Large intestine (tissue), 3 donors: Measurements from ENCODE around the gene IFITM5. TPM values are rescaled to one million over a fixed set of nuclear protein-coding genes. Genes with fewer than 3 reads are reported as not detected.
"Not testable (repeated sequence)": the region's sequence is repeated elsewhere in the genome, so short reads cannot be mapped to it uniquely, and the experiment has no call there.

Experiments used
- DNase-seq, 2 donors: peaks; one replicate each; pipeline versions ENCODE4 v3.0.0 to v3.0.0-alpha.2; 2013
- H3K27ac ChIP-seq: one replicate; pipeline ENCODE4 v1.5.1; 2013; ENCODE audit warnings: low read length
- H3K27me3 ChIP-seq: 2 replicates; pipeline ENCODE4 v1.6.1; 2013; ENCODE audit warnings: low read length; ENCODE audit not compliant: control insufficient read depth, insufficient read depth
- H3K36me3 ChIP-seq: 2 replicates; pipeline ENCODE4 v1.6.1; 2013; ENCODE audit warnings: low read length; ENCODE audit not compliant: control insufficient read depth, insufficient read depth
- H3K4me1 ChIP-seq: one replicate; pipeline ENCODE4 v1.6.1; 2013; ENCODE audit warnings: low read length; ENCODE audit not compliant: control insufficient read depth, insufficient read depth
- H3K4me3 ChIP-seq: one replicate; pipeline ENCODE4 v1.5.1; 2013; ENCODE audit warnings: low read length
- H3K9me3 ChIP-seq: one replicate; pipeline ENCODE4 v1.6.1; 2013; ENCODE audit warnings: mild to moderate bottlenecking, low read depth, low read length, moderate library complexity; ENCODE audit not compliant: control insufficient read depth
- WGBS: methylation state at CpG from one replicate; pipeline ENCODE4 v1.1.5; 2013; ENCODE audit warnings: low lambda C conversion rate; ENCODE audit not compliant: insufficient coverage; 5-methylcytosine and 5-hydroxymethylcytosine counted together
- polyA plus RNA-seq: library from polyadenylated mRNA; unstranded; fragments of 120-200 nt; gene quantifications from one replicate; pipeline ENCODE4 v1.2.1, GENCODE V29; 2013

IFITM5 gene
- polyA plus RNA-seq, 1 donor: 0.10 TPM

GRCh38 chr11:270451-271318 lies 28.6 kb downstream of the IFITM5 start:
- H3K36me3 ChIP-seq: no peaks in the 10 kb centered on the region
- DNase-seq: peak in 1 of 2 donors; percentile 65
- no peaks in the 10 kb centered on the region for H3K27me3 ChIP-seq
- WGBS: no CpG with 5 or more reads among the region's 18 CpGs
- H3K4me1 ChIP-seq: peaks cover 33% of the 10 kb centered on the region
- no peak overlapping the region for H3K4me3 ChIP-seq
- H3K9me3 ChIP-seq: peaks cover 13% of the 10 kb centered on the region
- H3K27ac ChIP-seq: peak overlapping the region; percentile 98

GRCh38 chr11:269146-269890 lies 30.0 kb downstream of the IFITM5 start:
- Histone ChIP-seq H3K27me3 (no peaks in the 10 kb centered on the region), H3K27ac (no peak overlapping the region), H3K36me3 (no peaks in the 10 kb centered on the region), H3K4me3 (no peak overlapping the region), H3K9me3 (peaks cover 13% of the 10 kb centered on the region), H3K4me1 (peaks cover 31% of the 10 kb centered on the region)
- DNase-seq: no peak
- 97% methylated on average over 5 of the region's 21 CpGs for WGBS

- peaks cover 31% of the 10 kb centered on the region for H3K4me1 ChIP-seq
- peaks cover 13% of the 10 kb centered on the region for H3K9me3 ChIP-seq
- not testable (repeated sequence) for H3K27ac ChIP-seq, H3K27me3 ChIP-seq, DNase-seq, H3K4me3 ChIP-seq, H3K36me3 ChIP-seq
- 88% methylated on average over 3 of the region's 16 CpGs for WGBS
Measured at GRCh38 chr11:268716-269145, 30.6 kb downstream of the IFITM5 start.

DNA sequence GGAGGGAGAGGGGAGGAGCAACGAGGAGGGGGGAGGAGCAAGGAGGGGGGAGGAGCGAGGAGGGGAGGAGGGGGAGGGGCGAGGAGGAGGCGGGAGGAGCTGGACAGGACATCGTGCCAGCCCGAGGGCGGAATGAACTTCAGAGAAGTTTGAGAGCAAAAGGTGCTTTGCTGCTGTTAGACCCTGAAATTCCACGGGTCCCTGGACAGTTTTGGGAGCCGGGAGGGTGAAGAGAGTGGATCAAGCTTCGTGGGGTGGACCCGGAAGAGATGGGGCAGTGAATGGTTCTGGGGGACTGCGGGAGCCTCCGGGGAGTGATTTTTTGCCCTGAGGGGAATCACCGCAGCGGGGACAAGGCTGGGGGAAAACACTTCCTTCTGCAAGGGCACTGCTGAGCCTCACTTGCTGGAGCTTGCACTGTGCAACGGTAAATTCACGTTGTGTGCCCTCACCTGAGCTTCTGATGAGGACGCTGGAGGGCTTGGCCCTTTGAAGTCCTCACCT lies 31.8 kb downstream of the IFITM5 start:
- Histone ChIP-seq H3K27me3 (no peaks in the 10 kb centered on the region), H3K36me3 (no peaks in the 10 kb centered on the region), H3K4me1 (peaks cover 23% of the 10 kb centered on the region), H3K9me3 (peaks cover 10% of the 10 kb centered on the region), H3K27ac (no peak overlapping the region), H3K4me3 (no peak overlapping the region)
- no CpG with 5 or more reads among the region's 18 CpGs for WGBS
- no peak for DNase-seq

DNA sequence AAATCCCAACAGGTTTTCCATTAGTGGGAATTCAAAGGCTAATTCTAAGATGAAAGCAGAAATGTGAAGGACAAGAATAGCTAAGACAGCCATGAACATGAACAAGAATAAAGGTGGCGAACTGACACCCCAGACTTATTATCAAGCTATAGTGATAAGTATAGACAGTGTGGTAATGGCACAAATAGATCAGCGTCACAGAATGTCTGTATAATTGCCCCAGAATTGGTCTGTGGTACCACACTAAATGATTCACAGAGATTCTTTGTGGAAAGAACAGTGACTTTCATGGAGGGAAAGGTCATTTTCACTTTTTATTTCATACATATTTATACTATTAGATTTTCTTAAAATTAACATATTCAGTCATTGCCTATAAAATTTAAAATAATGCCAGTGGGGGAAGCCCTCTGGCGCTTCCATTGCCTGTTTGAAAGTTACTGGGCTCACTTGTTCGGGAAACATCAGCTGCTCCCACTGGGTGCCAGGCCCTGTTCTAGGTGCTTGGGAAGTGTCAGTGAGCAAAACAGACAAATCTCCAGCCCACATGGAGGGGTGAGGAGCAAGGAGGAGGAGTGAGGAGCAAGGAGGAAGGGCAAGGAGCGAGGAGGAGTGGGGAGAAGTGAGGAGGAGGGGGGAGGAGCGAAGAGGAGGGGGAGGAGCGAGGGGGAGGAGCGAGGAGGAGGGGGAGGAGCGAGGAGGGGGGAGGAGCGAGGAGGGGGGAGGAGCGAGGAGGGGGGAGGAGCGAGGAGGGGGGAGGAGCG lies 32.5 kb downstream of the IFITM5 start:
- Histone ChIP-seq H3K36me3 (no peaks in the 10 kb centered on the region), H3K27ac (no peak overlapping the region), H3K9me3 (peaks cover 8% of the 10 kb centered on the region), H3K27me3 (no peaks in the 10 kb centered on the region), H3K4me1 (peaks cover 16% of the 10 kb centered on the region), H3K4me3 (no peak overlapping the region)
- DNase-seq: no peak
- WGBS: 100% methylated on average over 1 of the region's 13 CpGs

GRCh38 chr11:261624-262023 lies 37.7 kb downstream of the IFITM5 start:
- Histone ChIP-seq H3K36me3 (no peaks in the 10 kb centered on the region), H3K9me3 (peaks cover 4% of the 10 kb centered on the region), H3K27me3 (no peaks in the 10 kb centered on the region), H3K4me3 (no peak overlapping the region), H3K27ac (no peak overlapping the region), H3K4me1 (no peaks in the 10 kb centered on the region)
- DNase-seq: no peak
- no CpG with 5 or more reads among the region's 4 CpGs for WGBS

- Histone ChIP-seq H3K9me3 (no peaks in the 10 kb centered on the region), H3K27me3 (no peaks in the 10 kb centered on the region), H3K4me3 (no peak overlapping the region), H3K27ac (no peak overlapping the region), H3K36me3 (no peaks in the 10 kb centered on the region), H3K4me1 (no peaks in the 10 kb centered on the region)
- no CpG with 5 or more reads among the region's 10 CpGs for WGBS
- no peak for DNase-seq
Measured at GRCh38 chr11:259413-259812, 39.9 kb downstream of the IFITM5 start.

- DNase-seq: no peak
- H3K27me3 ChIP-seq: no peaks in the 10 kb centered on the region
- WGBS: no CpG with 5 or more reads among the region's 15 CpGs
- no peak overlapping the region for H3K27ac ChIP-seq
- peaks cover 11% of the 10 kb centered on the region for H3K36me3 ChIP-seq
- no peaks in the 10 kb centered on the region for H3K4me1 ChIP-seq
- H3K4me3 ChIP-seq: no peak overlapping the region
- no peaks in the 10 kb centered on the region for H3K9me3 ChIP-seq
Measured at GRCh38 chr11:257766-258493, 41.4 kb downstream of the IFITM5 start.

GRCh38 chr11:256952-257737 lies 42.2 kb downstream of the IFITM5 start:
- Histone ChIP-seq H3K27ac (no peak overlapping the region), H3K4me1 (no peaks in the 10 kb centered on the region), H3K36me3 (peaks cover 19% of the 10 kb centered on the region), H3K27me3 (no peaks in the 10 kb centered on the region), H3K4me3 (no peak overlapping the region), H3K9me3 (no peaks in the 10 kb centered on the region)
- WGBS: 74% methylated on average over 3 of the region's 14 CpGs
- DNase-seq: no peak
